ENCODE data around the gene CNGB1. TPM values are rescaled to one million over a fixed set of nuclear protein-coding genes. Genes with fewer than 3 reads are reported as not detected.

The CNGB1 gene
- total and polyA plus RNA-seq, 4 donors = under 0.01 TPM; not detected in 2

GRCh38 chr16:57918994-57919393 lies 51.9 kb downstream of the CNGB1 start:
- no peak for TF ChIP-seq REST (IDR thresholded peaks at IDR 0.05)
- TF ChIP-seq RAD21 (IDR thresholded peaks at IDR 0.05) = no peak
- TF ChIP-seq GABPA (IDR thresholded peaks at IDR 0.05 in 1 of 2, conservative IDR thresholded peaks at IDR 0.05 in 1 of 2) = no peak
- no peak for TF ChIP-seq SP1 (IDR thresholded peaks at IDR 0.05)
- no peak for TF ChIP-seq JUND (IDR thresholded peaks at IDR 0.05)
- TF ChIP-seq YY1 (IDR thresholded peaks at IDR 0.05) = no peak
- TF ChIP-seq ZBTB33 (IDR thresholded peaks at IDR 0.05) = no peak
- no peak for TF ChIP-seq RXRA (IDR thresholded peaks at IDR 0.05)
- TF ChIP-seq ATF3 (IDR thresholded peaks at IDR 0.05) = no peak
- TF ChIP-seq TAF1 (conservative IDR thresholded peaks at IDR 0.05) = no peak
- TF ChIP-seq FOXA2 (IDR thresholded peaks at IDR 0.05) = no peak
- no peak for TF ChIP-seq NR2F2 (IDR thresholded peaks at IDR 0.05)
- TF ChIP-seq FOXA1 (IDR thresholded peaks at IDR 0.05) = no peak
- TF ChIP-seq HNF4A (conservative IDR thresholded peaks at IDR 0.05) = no peak
- no peak for TF ChIP-seq HNF4G (IDR thresholded peaks at IDR 0.05)
- TF ChIP-seq MAX (IDR thresholded peaks at IDR 0.05) = no peak
- TF ChIP-seq EGR1 (IDR thresholded peaks at IDR 0.05; ENCODE audit: low read depth in 2 of 2) = no peak
- no peak for TF ChIP-seq CTCF (IDR thresholded peaks at IDR 0.05; ENCODE audit: low read depth, low read length, missing input control)
- no peaks in the 10 kb centered on the region for H3K4me1 ChIP-seq (ENCODE audit: control insufficient read depth in 4 of 4, insufficient read depth in 4 of 4, low read length in 3 of 4)
- H3K27ac ChIP-seq (ENCODE audit: low read depth in 1 of 2, low read length in 2 of 2) = no peak overlapping the region
- no peak overlapping the region for H3K4me3 ChIP-seq (ENCODE audit: low read depth in 1 of 3, low read length in 3 of 3)
- no peak for DNase-seq (ENCODE audit: low spot score)
- H3K9me3 ChIP-seq (ENCODE audit: control insufficient read depth in 4 of 4, low read length in 3 of 4) = no peaks in the 10 kb centered on the region
- H3K9ac ChIP-seq (ENCODE audit: low read depth in 1 of 2, low read length in 2 of 2) = no peak overlapping the region
- H3K27me3 ChIP-seq (ENCODE audit: control insufficient read depth in 4 of 4, insufficient read depth in 4 of 4, low read length in 3 of 4) = no peaks in the 10 kb centered on the region
- no peaks in the 10 kb centered on the region for H3K36me3 ChIP-seq (ENCODE audit: control insufficient read depth in 4 of 4, insufficient read depth in 3 of 4, low read depth in 1 of 4, low read length in 3 of 4)
- 67% methylated on average over 6 of the region's 6 CpGs for WGBS

All from liver (tissue), 9 donors.